Inferior parietal cortex (tissue), 1 donor: ENCODE measurements around the gene CCN5.
A peak's percentile ranks its signal among the peaks of the same experiment; 100 is the strongest.

Source experiments
- DNase-seq: peaks from one replicate; pipeline ENCODE4 v3.0.0-alpha.2; 2016; ENCODE audit errors: extremely low spot score

CCN5 gene

DNA sequence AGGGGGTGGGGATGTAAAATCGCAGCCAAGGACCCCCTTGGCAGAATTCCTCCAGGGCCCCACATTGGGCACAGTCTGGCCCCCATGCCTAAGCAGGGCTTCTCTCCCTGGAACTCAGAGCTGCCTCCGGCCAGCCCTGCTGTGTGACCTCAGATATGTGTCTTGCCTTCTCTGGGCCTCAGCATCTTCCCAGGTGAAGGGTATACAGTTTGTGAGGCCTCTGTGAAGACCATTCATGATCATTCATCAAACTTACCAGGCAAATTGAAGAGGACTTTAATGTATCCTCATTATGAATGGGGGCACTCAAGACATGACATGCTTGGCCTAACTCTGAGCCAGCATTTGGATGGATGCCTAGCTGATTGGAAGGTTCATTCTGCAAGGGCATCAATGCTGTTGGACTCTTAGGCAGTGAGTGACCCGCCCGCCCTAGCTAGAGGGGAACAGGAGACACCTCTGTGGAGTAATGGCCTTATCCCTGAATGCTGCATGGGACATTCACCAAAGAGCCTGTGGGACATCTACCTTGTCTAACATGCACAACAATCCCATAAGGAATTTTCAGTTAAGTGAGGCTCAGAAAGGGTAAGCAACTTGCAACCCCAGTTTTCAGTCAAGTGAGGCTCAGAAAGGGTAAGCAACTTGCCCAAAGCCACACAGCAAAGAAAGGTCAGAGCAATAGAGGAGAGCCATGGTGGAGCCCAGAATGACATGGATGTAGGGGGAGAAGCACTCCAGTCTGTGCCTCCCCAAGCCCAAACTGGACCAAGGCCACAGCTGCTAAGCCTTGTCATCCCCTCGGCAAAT is 535 bp downstream of the CCN5 start:
- DNase-seq = no peak

DNA sequence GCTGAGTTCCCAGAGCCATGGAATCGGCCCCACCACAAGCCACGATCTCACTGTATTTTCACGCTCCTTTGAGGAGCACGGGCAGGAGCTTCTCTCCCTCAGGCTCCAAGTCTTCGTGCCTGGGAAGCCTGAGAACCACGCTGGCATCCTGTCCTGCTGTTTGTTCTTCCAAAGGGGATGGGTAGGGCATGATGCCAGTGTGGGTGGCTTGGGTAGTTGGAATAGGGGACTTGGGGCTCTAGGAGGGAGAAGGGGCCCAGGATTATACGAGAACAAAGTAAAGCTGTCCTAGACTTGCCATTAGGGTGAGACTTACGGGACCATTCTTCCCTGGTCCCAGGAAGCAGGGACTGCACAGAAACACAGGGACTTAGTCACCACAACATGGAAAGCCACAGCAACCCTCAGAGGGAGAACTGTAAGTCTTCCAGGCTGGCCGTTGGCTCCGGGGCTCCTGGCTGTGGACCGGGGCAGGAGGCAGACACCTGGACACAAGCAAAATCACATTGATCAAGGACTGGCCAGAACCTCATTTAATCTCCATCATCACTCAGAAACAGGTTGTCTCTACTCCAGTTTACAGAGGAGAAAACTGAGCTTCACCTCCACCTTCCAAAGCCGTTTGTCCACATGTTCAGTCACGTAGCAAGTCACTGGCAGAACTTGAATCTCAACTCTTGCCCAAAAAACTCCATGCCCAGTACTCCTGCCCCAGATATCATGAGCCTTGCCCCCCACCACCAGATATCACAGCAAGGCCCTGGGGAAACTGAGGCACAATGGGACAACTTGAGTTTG is 1.3 kb downstream of the CCN5 start:
- DNase-seq = no peak

DNA sequence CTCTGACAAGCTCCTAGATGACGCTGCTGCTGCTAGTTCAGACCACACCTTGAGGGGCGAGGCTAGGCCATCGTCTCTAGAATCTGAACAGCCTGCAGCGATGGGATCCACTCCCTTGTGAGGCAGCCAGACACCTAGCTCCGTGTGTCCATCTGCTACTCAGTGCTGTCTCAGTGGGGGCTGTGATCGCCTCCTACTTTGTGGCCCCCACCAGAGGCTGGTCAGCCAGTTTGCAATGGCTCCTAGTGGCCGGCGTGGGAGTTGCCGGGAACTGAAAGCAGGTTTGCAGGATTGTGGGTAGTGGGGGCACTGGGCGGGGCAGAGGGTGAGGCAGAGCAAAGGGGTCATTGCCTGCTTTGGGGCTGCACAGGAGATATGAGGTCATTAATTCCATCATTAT is 2.8 kb downstream of the CCN5 start:
- DNase-seq = no peak

DNA sequence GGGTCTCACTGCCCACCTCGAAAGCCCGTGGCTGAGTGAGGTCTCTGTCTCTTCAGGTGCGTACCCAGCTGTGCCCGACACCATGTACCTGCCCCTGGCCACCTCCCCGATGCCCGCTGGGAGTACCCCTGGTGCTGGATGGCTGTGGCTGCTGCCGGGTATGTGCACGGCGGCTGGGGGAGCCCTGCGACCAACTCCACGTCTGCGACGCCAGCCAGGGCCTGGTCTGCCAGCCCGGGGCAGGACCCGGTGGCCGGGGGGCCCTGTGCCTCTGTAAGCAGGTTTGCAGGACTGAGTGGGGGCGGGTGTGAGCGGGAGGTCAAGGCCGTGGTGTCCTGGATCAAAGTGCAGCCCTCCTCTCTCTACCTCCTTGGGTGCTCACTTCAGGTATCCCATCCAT is 4.7 kb downstream of the CCN5 start:
- DNase-seq = no peak

DNA sequence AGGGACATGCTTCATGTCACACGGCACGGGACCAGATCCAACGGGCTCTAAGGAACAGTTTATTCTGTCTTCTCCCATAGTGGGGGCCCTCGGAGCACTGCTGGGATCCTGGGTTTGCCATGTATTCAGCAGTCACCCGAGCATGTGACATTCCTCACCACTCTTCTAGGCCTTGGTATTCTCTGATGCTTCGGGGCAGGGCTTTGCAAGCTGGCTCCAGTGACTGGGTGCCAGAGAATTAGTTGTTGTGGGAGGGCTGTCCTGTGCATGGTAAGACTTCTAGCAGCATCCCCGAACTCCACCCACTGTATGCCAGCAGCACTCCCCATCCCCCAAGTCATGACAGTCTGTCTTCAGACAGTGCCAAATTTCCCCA is 5.4 kb downstream of the CCN5 start:
- peak; percentile 43 for DNase-seq

DNA sequence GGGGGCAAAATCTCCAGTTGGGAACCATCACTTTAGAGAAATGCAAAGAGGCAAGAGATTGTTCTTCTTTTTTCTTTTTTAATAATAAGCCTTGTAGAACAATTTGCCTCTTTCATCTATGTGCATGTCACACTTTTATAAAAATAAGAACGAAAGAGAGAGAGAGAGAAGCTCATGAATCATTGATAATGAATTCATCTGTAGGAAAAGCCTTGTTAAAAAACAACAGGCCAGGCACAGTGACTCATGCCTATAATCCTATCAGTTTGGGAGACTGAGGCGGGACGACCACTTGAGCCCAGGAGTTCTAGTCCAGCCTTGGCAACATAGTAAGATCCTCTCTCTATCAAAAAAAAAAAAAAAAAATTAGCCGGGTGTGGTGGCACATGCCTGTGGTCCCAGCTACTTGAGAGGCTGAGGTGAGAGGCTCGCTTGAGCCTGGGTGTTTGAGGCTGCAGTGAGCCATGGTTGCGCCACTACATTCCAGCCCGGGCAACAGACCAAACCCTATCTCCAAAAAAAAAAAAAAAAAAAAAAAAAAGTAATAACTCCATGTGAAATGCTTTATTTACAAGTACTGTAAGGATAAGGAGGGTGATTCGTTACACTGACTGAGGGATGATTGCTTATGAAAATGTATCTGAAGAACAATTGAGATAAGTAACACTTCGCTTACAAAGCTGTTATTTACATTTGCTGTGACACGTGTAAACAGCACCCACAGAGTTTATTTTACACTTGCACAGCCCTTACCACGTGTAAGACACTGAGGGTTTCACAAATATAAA is 6.0 kb downstream of the CCN5 start:
- peak; percentile 28 for DNase-seq

DNA sequence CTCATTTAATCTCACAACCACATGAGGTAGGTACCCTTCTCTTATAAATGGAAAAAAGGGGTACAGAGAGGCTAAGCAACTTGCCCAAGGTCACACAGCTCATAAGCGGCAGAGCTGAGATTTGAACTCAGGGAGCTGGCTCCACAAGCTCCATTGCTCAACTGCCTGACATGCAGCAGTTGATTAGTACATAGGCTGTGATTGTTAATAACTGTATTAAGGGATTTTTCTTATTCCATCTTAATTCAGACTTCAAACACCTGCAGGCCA is 6.6 kb downstream of the CCN5 start:
- DNase-seq = no peak

DNA sequence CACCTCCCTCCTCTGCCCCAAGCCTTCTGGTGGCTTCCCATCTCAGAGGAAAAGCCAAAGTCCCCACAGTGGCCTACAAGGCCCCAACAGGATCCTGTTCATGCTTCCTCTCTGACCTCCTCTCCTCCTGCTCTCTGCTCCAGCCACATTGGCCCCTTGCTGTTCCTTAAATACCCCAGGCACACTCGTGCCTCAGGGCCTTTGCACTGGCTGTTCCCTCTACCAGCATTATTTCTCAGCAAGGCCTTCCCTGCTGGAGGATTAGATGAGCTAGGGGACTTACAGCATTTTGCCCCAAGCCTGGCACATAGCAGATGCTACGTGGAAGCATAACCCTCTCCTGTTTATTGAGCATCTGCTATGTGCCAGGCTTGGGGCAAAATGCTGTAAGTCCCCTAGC is 7.8 kb downstream of the CCN5 start:
- no peak for DNase-seq

DNA sequence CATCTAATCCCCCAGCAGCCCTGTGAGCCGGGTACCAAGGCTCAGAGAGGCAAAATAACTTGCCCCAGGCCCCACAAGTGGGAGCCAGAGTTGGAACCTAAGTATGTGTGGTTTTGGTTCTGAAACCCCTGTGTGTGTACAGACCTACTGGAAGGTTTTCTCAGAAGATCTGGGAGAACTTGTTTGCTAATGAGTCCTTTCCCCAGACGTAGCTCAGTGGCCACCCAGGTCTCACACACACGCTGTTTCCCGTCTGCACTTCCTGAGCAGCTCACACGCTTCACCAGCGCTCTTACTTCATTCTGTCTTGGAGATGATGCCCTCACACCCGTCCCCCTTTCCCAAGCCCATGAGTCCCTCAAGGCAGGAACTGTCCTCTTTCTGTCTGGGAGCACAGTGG is 8.2 kb downstream of the CCN5 start:
- DNase-seq = no peak

DNA sequence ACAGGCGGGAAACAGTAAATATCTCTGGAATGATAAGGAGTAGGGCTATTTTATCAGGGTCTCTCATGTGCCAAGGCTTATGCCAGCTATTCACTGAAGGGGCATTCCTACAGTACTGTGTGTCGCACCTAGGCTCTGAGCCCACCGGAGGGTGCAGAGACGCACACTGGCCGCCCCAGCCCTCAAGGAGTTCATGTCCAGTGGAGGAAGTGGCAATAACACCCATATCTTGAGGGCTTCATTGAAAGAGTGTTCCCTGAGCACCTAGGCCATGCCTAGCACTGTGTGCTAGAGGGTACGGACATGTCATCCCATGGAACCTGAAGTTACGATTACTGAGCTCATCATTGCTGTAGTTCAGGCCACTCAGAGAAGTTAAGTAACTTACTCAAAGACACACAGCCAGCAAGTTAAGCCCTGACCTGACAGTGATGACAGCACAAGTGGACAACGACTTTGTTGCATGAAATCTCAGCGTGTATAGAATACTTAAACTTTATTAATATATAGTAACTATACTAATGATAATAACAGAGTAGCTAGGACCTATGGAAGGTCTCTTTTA is 8.7 kb downstream of the CCN5 start:
- DNase-seq = no peak

DNA sequence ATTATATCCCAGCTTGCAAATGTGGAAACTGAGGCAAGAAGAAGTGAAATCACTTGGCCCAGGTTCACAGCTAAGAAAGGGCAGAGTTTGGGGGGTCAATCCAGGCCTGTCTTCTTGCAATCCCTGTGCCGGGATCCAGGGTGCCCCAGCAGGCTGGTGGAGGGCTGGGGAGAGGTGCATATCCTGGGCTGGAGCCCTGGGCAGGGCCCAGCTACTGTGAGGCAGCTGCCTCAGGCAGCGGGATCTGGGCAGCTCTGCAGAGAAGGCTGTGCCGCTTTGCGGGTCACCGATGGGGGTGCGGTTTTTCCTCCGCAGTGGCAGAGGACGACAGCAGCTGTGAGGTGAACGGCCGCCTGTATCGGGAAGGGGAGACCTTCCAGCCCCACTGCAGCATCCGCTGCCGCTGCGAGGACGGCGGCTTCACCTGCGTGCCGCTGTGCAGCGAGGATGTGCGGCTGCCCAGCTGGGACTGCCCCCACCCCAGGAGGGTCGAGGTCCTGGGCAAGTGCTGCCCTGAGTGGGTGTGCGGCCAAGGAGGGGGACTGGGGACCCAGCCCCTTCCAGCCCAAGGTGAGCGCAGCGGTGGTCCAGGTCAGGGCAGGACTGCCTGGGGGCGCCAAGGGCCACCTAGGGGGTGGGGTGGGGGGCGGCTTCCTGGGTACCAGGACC is 9.4 kb downstream of the CCN5 start:
- DNase-seq = no peak

DNA sequence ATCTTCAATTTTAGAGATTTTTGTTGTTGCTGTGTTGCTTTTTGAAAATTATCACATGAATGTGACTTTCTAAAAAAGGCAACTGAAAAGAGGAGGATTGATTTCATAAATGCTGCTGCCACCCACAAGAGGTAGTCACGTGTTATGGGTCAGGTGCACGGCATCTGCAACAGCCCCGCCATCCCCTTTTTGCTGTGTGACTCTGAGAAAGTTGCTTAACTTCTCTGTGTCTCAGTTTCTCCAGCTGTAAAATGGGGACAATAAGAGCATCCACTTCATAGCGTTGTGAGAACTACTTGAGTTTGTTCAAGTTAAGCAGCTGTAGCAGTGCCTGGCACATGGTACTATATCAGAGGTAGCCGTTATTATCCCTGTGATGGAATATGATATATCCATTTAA is 10.7 kb downstream of the CCN5 start:
- no peak for DNase-seq

DNA sequence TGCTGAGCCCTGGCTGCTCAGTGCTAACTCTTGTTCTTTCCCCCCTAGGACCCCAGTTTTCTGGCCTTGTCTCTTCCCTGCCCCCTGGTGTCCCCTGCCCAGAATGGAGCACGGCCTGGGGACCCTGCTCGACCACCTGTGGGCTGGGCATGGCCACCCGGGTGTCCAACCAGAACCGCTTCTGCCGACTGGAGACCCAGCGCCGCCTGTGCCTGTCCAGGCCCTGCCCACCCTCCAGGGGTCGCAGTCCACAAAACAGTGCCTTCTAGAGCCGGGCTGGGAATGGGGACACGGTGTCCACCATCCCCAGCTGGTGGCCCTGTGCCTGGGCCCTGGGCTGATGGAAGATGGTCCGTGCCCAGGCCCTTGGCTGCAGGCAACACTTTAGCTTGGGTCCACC is 11.9 kb downstream of the CCN5 start:
- no peak for DNase-seq

DNA sequence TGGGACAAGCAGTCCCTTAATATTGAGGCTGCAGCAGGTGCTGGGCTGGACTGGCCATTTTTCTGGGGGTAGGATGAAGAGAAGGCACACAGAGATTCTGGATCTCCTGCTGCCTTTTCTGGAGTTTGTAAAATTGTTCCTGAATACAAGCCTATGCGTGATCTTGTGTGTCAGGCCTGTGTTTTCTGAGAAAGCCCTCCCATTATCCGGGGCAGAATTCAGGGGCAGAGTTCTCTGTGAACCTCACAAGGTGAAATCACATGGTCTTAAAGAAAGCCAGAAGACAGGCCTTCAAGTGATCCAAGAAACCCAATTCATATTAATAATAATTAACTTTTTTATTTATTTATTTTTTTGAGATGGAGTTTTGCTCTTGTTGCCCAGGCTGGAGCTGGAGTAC is 12.5 kb downstream of the CCN5 start:
- no peak for DNase-seq

DNA sequence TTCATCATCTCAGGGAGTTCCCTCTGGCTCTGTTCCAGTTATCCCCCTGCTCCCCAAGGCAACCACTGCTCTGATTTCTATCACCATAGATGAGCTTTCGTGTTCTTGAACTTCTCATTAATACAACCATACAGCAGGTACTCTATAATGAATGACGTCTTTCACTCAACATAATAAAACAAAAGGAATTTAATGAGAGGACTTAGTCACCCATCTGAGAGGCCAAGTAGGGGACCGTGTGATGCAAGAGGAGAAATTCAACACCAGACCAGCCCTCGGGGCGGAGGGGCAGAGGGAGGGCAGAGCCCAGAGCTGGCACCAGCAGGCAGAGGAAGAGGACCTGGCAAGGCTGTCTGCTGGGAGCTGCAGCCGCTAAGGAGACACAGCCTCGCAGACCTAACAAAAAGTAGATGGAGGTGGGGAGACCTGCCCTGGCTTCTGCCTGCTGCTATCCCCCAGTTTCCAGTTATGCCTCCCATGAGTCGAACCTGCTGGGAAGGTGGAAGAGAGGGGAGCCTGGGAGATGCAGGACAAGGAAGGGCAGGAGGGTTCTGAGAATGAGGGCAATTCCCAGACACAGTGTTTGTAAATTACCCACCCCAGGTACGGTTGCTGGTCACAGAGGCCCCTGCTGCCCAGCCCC is 13.8 kb downstream of the CCN5 start:
- DNase-seq = no peak

DNA sequence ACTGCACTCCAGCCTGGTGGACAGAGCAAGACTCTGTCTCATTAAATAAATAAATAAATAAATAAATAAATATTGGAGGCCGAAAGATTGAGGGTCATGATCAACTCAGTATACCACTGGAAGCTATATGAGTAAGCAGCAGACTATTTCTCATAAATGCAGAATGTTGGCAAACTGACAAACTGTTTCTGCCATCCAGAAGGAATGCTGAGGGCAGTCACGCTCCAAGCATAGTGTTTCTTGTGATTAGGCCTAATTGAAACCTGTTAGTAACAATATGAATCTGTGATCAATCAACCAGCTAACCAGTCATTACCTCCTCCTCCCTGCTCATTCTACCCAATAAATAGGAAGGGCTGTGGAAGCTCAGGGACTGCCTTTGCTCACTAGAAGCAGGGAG is 15.3 kb downstream of the CCN5 start:
- no peak for DNase-seq

DNA sequence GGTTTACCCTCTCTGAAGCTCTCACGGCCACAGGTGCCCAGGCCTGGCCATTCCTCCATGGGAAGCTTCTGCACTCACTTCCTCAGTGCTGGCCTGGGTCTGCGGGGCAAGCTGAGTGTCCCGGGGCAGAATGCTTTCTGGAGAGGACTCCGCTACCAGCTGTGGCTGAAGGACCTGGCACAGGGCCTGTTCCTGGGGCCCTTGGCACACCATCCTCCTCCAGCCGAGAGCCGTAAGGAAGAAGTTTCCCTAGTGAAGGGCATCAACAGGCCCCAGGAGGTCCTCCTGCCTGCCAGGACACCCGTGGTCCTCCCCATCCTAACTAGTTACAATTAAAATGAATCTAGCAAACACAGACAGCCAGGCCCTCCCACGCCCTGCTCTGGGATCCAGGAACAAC is 16.5 kb downstream of the CCN5 start:
- no peak for DNase-seq

DNA sequence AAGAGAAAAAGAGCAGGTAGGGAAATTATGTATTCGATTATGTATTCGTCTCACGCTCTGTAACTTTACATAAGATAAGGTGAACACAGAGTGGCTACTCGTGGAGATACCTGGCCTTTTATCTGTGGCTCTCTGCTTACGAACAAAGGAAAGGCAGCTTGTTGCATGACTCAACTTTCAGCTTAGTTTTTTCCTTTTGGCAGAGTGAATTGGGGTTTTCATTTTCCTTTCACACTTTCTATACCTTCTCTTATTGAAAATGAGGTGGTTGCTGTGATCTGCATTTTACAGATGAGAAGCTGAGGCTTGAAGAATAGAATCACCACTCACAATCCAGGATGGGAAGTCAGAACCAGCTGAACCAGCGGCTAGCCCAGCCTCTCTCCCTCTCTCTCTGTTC is 17.2 kb downstream of the CCN5 start:
- no peak for DNase-seq

DNA sequence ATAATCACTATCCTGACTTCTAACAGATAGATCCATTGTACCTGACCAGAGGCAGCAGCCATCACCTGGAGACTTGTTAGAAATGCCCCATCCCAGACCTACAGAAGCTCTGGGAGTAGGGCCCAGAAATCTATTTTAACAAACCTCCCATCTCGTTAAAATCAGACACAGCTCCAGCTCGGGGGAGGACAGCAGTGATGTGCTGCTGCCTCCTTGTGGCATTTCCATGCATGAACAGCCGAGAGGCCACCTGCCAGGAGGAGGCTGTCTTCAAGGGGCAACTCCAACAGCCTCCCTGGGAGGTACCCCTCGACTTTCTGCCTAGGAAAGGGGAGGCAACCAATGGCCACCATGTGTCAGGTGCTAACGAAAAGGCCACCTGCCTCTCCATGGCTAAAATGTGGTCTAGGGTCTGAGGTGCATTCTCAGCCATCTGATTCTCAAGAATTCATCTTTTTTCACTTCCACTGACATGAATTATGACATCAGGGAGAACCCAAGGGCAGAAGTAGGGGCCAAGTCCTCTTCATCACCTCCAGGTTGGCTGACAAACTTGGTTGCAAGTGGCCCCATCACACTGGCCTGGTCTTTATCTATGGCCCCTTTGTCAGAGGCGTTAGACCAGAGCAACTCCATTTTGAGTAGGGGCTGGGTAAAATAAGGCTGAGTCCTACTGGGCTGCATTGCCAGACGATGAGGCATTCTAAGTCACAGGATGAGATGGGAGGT is 18.3 kb downstream of the CCN5 start:
- DNase-seq = peak; percentile 87

DNA sequence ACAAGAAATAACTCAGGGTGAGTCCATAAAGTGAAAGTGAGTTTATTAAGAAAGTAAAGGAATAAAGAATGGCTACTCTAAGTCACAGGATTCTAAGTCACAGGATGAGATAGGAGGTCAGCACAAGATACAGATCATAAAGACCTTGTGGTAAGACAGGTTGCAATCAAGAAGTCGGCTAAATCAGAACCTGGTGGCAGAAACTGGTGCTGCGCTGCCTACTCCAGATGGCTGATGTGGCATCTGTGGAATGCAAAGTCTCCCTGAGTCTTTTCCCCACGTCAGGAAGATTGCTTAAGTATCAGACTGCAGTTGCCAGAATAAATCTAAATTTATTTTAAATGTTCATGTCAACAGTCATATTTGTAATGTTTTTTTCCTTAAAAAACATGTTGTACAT is 19.8 kb downstream of the CCN5 start:
- no peak for DNase-seq

DNA sequence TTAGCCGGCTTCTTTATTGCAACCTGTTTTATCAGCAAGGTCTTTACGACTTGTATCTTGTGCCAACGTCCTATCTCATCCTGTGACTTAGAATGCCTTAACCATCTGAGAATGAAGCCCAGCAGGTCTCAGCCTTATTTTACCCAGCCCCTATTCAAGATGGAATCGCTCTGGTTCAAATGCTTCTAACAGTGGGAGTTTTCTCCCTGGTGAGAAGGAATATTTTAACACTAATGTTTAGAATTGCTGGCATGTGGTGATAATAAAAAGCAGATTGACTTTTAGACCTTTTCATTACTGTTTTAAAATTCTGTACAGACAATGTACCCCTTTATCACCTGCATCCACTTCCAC is 20.6 kb downstream of the CCN5 start:
- no peak for DNase-seq
